ENCODE data around the gene PPM1M.

Gene PPM1M

GRCh38 chr3:52216585-52217408, 28.8 kb upstream of the PPM1M start:
- no peak for DNase-seq

DNA sequence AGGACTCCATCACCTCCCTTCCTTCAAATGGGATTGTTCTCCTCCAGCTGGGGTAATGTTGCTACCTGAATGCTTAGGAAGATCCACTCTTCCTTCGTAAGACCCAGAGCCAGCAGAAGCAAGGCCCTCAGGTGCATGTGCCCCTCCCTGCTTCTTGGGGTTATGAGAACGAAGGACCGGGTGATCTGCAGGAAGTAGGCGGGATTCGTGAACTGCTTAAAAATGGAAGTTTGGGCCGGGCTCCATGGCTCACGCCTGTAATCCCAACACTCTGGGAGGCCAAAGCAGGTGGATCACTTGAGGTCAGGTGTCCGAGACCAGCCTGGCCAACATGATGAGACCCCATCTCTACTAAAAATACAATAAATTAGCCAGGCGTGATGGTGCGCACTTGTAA, 28.2 kb upstream of the PPM1M start:
- DNase-seq = no peak

GRCh38 chr3:52218026-52218425, 27.5 kb upstream of the PPM1M start:
- DNase-seq = no peak

GRCh38 chr3:52218454-52218853, 27.1 kb upstream of the PPM1M start:
- DNase-seq = no peak

DNA sequence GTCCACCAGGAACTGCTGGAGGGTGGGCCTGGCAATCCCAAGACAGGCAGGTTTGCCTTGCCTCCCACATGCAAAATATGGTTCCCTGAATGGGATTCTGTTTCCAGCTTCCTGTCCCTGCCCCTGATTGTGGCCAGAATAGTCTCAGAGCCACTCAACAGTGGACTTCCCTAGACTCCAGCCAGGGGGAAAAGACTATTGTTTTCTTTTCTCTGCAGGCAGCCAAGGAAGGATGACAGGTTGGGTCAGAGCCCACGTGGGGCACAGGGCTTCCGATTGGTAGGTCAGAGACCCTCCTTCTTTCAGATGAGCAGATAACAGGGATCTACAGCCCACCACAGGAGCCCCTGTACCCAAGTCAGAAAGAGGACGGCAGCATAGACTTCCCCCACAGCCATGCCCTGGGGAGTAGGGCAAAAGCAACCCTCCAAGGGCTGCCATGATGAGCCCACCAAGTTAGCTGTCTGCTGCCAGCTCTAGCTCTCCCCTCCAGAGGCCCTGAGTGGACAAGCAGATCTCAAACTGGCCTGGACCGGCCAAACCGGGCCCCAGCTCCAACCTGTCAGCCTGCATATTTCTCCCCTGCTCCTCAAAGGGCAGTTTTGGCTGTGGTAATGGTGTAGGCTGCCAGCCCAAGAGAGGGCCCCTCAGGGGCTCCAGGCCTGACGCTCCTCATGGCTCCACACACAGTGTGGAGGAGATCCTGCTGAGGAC, 26.5 kb upstream of the PPM1M start:
- no peak for DNase-seq

DNA sequence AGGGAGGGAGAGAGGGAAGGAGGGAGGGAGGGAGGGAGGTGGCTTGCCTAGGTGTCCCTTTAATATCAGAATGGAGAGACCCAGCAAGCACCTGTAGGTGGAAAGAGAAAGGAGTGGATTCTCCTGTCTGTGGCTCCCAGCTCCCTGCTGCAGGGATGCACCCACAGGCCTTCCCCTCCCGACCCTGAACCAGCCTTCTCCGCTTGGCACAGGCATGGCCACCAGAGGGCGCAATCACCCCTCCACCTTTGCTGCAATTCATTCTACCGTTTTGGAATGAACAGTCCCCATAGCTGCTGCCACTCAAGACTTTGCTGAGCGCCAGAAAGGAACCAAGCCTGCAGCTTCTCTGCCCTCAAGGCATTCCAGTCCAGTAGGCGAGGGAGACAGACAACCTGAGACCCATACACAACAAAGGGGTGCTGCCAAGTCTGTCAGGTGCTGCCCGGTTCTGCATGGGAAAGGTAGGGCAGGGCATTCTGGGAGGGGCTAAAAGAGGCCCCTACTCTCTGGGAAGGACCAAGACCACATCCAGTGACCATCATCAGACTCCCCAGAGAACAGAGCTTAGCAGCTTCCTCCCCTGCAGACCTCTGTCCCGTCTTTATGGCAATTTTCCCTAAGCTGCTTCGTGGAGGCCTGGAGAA, 25.1 kb upstream of the PPM1M start:
- DNase-seq = peak; percentile 29

DNA sequence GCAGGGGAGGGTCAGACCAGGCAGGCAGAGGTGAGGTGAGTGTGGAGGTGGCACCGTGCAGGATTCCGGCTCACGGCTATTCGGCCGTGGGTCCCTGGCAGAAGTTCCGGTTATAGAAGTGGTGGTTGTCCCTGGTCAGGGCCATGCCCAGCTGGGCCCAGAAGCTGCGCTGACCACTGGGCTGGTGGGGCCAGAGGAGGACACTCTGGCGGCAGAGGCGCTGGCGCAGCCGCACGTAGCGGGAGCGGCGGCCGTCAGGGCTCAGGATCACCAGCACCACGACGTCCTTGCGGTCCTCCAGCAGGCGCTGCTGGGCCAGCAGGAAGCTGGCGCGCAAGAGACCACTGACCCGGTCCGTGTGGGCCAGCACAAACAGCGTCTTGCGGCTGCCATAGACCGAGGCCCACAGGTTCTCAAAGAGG, 24.4 kb upstream of the PPM1M start:
- no peak for DNase-seq

DNA sequence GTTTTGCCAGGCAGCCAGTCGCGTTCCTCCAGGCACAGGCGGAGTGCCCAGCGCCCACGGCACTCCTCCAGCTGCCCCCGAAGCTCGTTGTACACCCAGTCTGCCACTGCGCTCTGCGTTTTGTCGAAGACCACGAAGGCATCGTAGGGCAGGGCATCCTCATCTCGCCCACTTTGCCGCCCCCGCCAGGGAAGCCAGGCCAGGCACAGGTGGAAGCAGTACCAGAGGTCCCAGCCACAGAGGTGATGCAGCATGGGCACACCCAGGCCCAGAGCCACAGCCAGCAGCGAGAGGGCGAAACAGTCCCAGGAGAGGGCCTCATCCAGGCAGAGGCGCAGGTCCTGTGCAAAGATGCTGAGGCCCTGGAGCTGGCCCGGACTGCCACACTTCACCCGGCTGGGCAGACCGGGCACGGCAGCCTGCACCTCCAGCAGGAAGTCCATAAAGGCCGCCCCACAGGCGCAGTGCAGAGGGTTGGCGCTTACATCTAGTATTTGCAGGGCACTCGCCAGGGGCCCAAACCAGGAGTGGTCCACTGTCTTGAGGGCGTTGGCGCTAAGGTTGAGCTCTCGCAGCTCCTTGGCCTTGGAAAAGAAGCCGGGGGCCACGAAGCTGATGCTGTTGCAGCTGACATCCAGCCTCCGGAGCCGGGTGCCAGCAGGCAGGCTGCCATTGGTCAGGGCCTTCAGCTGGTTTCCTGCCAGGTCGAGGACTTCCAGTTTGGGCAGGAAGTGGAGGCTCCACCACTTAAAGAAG, 23.8 kb upstream of the PPM1M start:
- DNase-seq = peak; percentile 23

GRCh38 chr3:52222319-52223221, 23.0 kb upstream of the PPM1M start:
- no peak for DNase-seq

DNA sequence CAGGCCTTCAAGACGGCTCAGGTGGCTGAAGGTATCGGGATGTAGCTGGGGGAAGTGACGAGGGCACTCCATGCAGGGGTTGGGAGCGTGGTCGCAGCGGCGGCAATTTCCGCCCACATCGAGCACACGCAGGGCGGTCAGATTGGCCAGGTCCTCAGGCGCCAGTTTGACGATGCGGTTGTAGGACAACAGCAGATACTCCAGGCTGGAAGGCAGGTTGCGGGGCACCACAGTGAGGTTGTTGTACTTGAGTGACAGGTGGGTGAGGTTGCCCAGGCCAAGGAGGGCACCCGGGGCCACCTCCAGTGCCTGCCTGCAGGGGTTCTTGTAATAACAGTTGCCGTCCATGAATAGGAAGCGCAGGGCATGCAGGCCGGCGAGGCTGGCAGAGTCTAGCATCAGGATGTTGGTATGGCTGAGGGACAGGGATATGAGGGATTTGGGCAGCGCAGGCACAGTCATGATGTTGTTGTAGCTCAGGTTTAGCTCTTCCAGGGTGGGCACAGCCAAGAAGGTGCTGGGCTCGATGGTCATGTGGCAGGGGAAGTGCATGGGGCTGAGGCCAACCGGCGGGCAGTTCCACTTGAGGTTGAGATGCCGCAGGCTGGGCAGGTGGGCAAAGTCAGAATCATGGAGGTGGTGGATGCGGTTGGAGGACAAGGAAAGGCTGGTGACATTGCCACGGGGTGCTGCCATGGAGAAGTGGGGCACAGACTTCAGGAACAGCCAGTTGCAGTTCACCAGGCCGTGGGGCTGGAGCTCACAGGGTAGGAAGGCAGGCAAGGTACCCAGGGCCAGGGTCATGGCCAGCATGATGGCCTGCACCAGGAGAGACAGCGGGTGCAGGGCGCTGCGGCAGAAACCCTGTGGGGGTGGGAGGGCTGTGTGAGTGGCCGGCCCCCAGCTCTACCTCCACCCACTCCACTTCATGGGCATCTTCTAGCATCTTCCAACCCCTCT, 21.8 kb upstream of the PPM1M start:
- no peak for DNase-seq

- DNase-seq = no peak
Measured at GRCh38 chr3:52225452-52226228, 19.9 kb upstream of the PPM1M start, which contains the start of gene TLR9. Gene TLR9 (minus strand): TSS chr3:52225645. CDS start chr3:52225529, 116 bp downstream.

- DNase-seq = no peak
Measured at GRCh38 chr3:52226229-52226817, 19.2 kb upstream of the PPM1M start.

GRCh38 chr3:52227117-52227516, 18.4 kb upstream of the PPM1M start:
- no peak for DNase-seq

DNA sequence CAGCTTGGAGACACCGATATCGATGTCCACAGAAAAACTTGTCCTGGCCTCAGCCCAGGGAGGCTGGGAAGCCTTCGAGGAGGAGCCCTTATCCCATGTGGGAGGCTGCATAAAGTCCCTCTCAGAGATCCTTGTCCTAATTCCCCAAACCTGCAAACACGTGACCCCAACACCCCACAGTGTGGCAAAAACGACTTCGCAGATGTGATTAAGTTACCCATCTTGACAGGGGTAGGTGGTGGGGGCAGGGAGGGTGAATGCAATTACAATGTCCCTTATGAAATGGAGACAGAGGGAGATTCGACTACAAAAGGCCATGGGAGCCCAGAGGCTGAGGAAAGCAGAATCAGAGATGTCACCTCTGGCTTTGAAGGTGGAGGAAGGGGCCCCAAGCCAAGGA, 17.8 kb upstream of the PPM1M start:
- DNase-seq = no peak

DNA sequence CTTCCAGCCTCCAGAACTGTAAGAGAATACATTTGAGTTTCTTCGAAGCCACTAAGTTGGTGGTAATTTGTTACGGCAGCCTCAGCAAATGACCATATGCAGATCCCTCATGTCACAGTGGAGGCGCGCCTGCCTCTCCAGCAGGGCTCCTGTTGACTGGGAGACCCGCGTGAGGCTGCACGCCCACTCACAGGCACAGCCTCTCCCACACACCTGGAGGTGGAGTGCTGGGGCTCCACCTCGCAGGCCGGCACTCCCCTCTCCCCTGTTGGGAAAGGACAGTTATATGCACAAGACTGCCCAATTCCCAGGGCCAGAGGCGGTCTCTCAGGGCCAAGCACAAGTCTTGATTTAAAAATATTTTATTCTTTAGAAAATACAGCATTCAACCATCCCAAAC, 17.3 kb upstream of the PPM1M start:
- no peak for DNase-seq

GRCh38 chr3:52228751-52229291, 16.7 kb upstream of the PPM1M start:
- no peak for DNase-seq

DNA sequence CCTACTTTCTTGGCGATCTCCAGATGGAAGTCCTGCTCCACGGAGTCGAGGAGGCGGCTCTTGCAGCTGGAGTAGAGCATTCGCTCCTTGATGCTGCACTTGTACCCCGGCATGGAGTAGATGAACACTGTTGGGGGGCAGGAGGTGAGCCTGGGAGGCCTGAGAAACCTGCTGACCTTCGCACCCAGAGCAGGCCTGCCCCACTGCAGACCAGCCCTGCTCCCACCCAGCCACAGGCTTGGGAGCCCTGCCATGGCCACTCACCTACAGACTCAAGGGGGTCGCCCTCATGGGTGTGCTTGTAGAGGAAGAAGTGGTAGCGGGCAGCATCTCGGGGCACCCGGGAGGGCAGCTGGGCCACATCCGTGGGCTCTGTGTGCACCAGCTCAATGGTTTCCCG, 15.9 kb upstream of the PPM1M start:
- DNase-seq = no peak

DNA sequence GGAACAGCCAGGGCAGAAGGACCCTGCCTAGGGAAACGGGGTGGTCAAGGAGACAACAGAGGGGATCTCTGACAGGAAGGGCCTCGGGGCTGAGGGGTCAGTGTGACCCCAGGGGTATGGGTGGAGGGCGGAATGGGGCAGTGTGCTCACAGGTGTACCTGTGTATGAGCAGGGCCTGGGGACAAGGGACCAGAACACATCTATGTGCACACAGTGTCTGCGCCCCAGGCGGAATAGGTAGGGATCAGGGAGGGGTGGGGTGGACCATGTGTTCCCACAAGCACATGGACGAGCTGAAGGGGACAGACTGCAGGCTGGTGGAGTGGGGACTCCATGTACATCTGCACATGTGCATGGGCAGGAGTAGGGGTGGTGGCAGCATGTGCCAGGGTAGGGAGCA, 15.1 kb upstream of the PPM1M start:
- DNase-seq = no peak

DNA sequence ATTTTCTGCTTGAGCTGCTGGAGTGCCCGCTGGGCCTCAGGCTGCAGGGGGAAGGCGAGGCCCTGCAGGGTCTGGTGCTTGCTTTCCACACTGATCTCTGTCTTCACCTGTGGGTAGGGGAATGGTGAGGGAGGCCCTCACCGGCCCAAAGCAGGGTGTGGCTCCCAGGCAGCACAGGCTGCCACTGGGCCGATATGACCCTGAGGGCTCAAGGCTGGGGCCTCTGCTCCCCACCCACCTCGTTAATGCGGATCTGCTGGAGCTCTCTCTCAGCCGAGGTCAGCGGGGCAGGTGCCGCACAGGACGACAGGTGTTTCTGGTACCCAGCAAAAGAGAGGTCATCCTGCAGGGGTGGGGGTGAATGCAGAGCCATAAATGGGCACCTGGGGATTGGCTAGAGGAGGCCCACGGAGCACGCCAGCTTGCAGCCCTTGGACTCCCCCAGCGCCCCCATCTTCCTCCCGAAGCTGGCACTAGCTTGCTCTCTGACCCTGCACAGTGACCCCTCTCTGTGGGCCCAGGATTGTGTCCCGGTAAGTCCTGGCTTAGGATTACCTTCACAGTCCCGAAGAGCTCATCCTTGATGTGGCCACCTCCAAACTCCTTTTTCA, 14.6 kb upstream of the PPM1M start:
- no peak for DNase-seq

All from activated gamma-delta T cell (primary cell).